ENCODE measurements around the gene KNL1. TPM values are rescaled to one million over a fixed set of nuclear protein-coding genes. Genes with fewer than 3 reads are reported as not detected.
"Not testable (repeated sequence)": the region's sequence is repeated elsewhere in the genome, so short reads cannot be mapped to it uniquely, and the experiment has no call there.

Gene KNL1
- total RNA-seq, 4 donors from 2014 or later: 0.10 to 0.33 (median 0.33) TPM; not detected in 1

DNA sequence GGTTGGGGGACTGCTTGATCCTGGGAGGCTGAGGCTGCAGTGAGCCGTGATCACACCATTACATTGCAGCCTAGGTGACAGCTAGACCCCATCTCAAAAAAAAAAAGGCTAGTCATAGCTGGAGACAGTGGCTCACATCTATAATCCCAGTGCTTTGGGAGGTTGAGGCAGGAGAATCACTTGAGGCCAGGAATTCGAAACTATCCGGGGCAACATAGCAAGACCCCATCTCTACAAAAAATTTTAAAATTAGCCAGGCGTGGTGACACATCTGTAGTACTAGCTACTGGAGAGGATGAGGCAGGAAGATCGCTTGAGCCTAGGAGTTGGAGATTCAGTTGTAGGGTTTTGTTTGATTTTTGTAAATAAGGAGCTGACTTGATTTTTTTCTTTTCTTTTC is 45.6 kb downstream of the KNL1 start:
- Histone ChIP-seq H3K27me3 (no peaks in the 10 kb centered on the region), H3K9me3 (no peaks in the 10 kb centered on the region), H3K36me3 (no peaks in the 10 kb centered on the region), H3K4me1 (no peaks in the 10 kb centered on the region), H3K4me3 (no peak overlapping the region), H3K27ac (no peak overlapping the region)
- DNase-seq: no peak
- in situ Hi-C loops (cut with MboI; ENCODE audit: low sequenced_read_pairs in 4 of 4): no loop called here
- intact Hi-C loops (cut with DNase I; ENCODE audit: low total_unique reads): no loop called here
- no peak for ATAC-seq
- TF ChIP-seq CTCF (IDR thresholded peaks at IDR 0.05 in 4 of 5, conservative IDR thresholded peaks at IDR 0.05 in 1 of 5) (no peak), POLR2A (IDR thresholded peaks at IDR 0.05) (no peak)

DNA sequence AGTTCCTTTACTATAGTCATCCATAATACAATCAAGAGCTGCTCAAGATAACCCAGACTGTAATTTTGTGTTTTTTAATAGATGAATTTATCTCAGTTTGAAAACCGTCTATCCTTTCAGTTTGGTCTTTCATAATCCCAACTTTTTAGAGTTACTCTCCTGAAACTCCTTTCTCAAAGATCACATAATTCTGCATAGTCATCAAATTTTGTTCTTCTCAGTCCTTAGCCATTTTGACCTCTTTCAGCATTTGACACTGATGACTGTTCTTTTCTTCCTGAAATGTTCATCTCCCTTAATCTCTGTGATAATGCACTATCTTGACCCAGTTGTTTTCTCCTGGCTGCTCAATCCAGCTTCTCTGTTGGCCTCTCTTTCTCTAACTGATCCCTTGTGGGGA is 53.5 kb downstream of the KNL1 start:
- ATAC-seq (no peak), DNase-seq (no peak)
- no peaks in the 10 kb centered on the region for H3K9me3 ChIP-seq
- TF ChIP-seq CTCF (IDR thresholded peaks at IDR 0.05 in 4 of 5, conservative IDR thresholded peaks at IDR 0.05 in 1 of 5) (no peak), POLR2A (IDR thresholded peaks at IDR 0.05) (no peak)
- no peaks in the 10 kb centered on the region for H3K4me1 ChIP-seq
- no peak overlapping the region for H3K27ac ChIP-seq
- in situ Hi-C loops (cut with MboI; ENCODE audit: low sequenced_read_pairs in 4 of 4) (no loop called here), intact Hi-C loops (cut with DNase I; ENCODE audit: low total_unique reads) (no loop called here)
- H3K36me3 ChIP-seq: no peaks in the 10 kb centered on the region
- no peaks in the 10 kb centered on the region for H3K27me3 ChIP-seq
- no peak overlapping the region for H3K4me3 ChIP-seq

DNA sequence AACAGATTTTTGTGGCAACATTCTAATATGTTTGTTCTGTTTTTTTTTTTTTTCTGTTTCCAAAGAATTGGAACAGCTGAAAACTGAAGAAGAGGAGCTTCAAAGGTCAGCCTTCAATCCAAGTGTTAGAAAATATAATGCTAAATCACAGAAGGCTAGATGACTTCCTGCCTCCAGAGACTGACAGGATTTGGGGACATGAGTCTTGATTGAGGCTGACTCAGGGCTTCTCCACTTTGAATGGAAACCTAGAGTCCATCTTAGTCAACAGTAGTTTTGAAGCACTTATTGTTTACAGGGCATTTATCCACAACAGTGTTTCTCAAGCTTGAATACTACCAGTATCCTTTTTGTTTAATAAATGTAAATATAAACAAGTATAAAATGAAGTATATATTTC is 56.4 kb downstream of the KNL1 start:
- TF ChIP-seq POLR2A (IDR thresholded peaks at IDR 0.05): no peak
- TF ChIP-seq CTCF (IDR thresholded peaks at IDR 0.05 in 4 of 5, conservative IDR thresholded peaks at IDR 0.05 in 1 of 5): no peak
- no peak for DNase-seq
- in situ Hi-C loops (cut with MboI; ENCODE audit: low sequenced_read_pairs in 4 of 4): no loop called here
- H3K27me3 ChIP-seq: no peaks in the 10 kb centered on the region
- H3K9me3 ChIP-seq: no peaks in the 10 kb centered on the region
- no peak for ATAC-seq
- no peak overlapping the region for H3K4me3 ChIP-seq
- H3K36me3 ChIP-seq: no peaks in the 10 kb centered on the region
- no peaks in the 10 kb centered on the region for H3K4me1 ChIP-seq
- intact Hi-C loops (cut with DNase I; ENCODE audit: low total_unique reads): no loop called here
- no peak overlapping the region for H3K27ac ChIP-seq

GRCh38 chr15:40660686-40661085 is 66.6 kb downstream of the KNL1 start:
- H3K9me3 ChIP-seq: no peaks in the 10 kb centered on the region
- no peaks in the 10 kb centered on the region for H3K27me3 ChIP-seq
- H3K36me3 ChIP-seq: no peaks in the 10 kb centered on the region
- DNase-seq (no peak), ATAC-seq (no peak)
- in situ Hi-C loops (cut with MboI; ENCODE audit: low sequenced_read_pairs in 4 of 4): no loop called here
- H3K4me1 ChIP-seq: no peaks in the 10 kb centered on the region
- no peak overlapping the region for H3K27ac ChIP-seq
- no peak for TF ChIP-seq CTCF (IDR thresholded peaks at IDR 0.05 in 4 of 5, conservative IDR thresholded peaks at IDR 0.05 in 1 of 5)
- TF ChIP-seq POLR2A (IDR thresholded peaks at IDR 0.05): no peak
- no peak overlapping the region for H3K4me3 ChIP-seq
- intact Hi-C loops (cut with DNase I; ENCODE audit: low total_unique reads): no loop called here

DNA sequence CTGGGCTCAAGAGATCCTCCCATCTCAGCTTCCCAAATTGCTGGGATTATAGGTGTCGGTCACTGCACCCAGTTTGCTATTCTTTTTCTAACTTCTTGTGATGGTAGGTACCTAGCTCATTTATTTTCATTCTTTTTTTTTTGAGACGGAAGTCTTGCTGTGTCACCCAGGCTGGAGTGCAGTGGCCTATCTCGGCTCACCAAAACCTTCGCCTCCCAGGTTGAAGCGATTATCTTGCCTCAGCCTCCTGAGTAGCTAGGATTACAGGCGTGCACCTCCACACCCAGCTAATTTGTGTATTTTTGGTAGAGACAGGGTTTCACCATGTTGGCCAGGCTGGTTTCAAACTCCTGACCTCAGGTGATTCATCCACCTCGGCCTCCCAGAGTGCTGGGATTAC is 70.9 kb downstream of the KNL1 start:
- H3K4me1 ChIP-seq: no peaks in the 10 kb centered on the region
- H3K4me3 ChIP-seq: no peak overlapping the region
- H3K36me3 ChIP-seq: no peaks in the 10 kb centered on the region
- no peak overlapping the region for H3K27ac ChIP-seq
- no peaks in the 10 kb centered on the region for H3K27me3 ChIP-seq
- DNase-seq (no peak), ATAC-seq (no peak)
- in situ Hi-C loops (cut with MboI; ENCODE audit: low sequenced_read_pairs in 4 of 4): no loop called here
- intact Hi-C loops (cut with DNase I; ENCODE audit: low total_unique reads): no loop called here
- no peak for TF ChIP-seq POLR2A (IDR thresholded peaks at IDR 0.05)
- no peaks in the 10 kb centered on the region for H3K9me3 ChIP-seq

- intact Hi-C loops (cut with DNase I; ENCODE audit: low total_unique reads); DNase-seq: not testable (repeated sequence)
- in situ Hi-C loops (cut with MboI; ENCODE audit: low sequenced_read_pairs in 4 of 4): loop anchor here in 1 of 4 donors (5.0 to 25.0 kb wide), 3 partner anchors 111 to 216 kb away; partner anchors contain the start of gene VPS18
Measured at GRCh38 chr15:40676290-40676689, 82.2 kb downstream of the KNL1 start.

DNA sequence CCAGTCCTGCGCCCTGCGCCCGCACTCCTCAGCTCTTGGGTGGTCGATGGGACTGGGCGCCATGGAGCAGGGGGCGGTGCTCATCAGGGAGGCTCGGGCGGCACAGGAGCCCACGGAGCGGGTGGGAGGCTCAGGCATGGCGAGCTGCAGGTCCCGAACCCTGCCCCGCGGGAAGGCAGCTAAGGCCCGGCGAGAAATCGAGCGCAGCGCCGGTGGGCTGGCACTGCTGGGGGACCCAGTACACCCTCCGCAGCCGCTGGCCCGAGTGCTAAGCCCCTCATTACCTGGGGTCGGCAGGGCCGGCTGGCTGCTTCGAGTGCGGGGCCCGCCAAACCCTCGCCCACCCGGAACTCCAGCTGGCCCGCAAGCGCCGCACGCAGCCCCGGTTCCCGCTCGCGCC is 82.9 kb downstream of the KNL1 start:
- H3K27me3 ChIP-seq; H3K4me3 ChIP-seq; H3K4me1 ChIP-seq; DNase-seq; intact Hi-C loops (cut with DNase I; ENCODE audit: low total_unique reads); ATAC-seq; H3K27ac ChIP-seq; H3K9me3 ChIP-seq; H3K36me3 ChIP-seq: not testable (repeated sequence)
- in situ Hi-C loops (cut with MboI; ENCODE audit: low sequenced_read_pairs in 4 of 4): loop anchor here in 1 of 4 donors (5.0 to 25.0 kb wide), 3 partner anchors 110 to 215 kb away; partner anchors contain the start of gene VPS18

More at GRCh38 chr15:40676290-40676689, 82.2 kb downstream of the KNL1 start:
- H3K4me3 ChIP-seq, H3K27me3 ChIP-seq, H3K27ac ChIP-seq, ATAC-seq, H3K9me3 ChIP-seq, H3K4me1 ChIP-seq, H3K36me3 ChIP-seq: not testable (repeated sequence)

All from gastrocnemius medialis (tissue), 4 donors.